Brain microvascular endothelial cell (primary cell): ENCODE measurements around the gene KMO.

Source experiments
- DNase-seq: peaks from one replicate; pipeline ENCODE4 v3.0.0-alpha.2; 2020
- H3K27ac ChIP-seq: fragments of 250-450 bp; sonication (Bioruptor Pico); 2 replicates; pipeline ENCODE4 v1.5.1; 2020; ENCODE audit warnings: mild to moderate bottlenecking, moderate library complexity
- H3K27me3 ChIP-seq: fragments of 250-450 bp; sonication (Bioruptor Pico); replicated peaks from 2 replicates; pipeline ENCODE4 v1.5.1; 2020; ENCODE audit warnings: mild to moderate bottlenecking
- H3K36me3 ChIP-seq: fragments of 250-450 bp; sonication (Bioruptor Pico); replicated peaks from 2 replicates; pipeline ENCODE4 v1.5.1; 2020; ENCODE audit warnings: mild to moderate bottlenecking
- H3K4me3 ChIP-seq: 2 replicates; pipeline ENCODE4 v1.5.1; 2011; ENCODE audit warnings: low read depth, mild to moderate bottlenecking, control low read depth, low read length, moderate library complexity
- in situ Hi-C: cut with HindIII; loops from 2 replicates; pipeline ENCODE4 v1.10.0; 2017; ENCODE audit warnings: low sequenced_read_pairs, low pct_ligation_motif_present
- TF ChIP-seq, protein P1 (sequence below): IDR thresholded peaks from 2 replicates; pipeline ENCODE4 v1.5.1; 2011; ENCODE audit warnings: low read depth, mild to moderate bottlenecking, moderate library complexity, low read length, control low read depth, inconsistent platforms; ENCODE audit errors: missing control alignments

KMO gene

DNA sequence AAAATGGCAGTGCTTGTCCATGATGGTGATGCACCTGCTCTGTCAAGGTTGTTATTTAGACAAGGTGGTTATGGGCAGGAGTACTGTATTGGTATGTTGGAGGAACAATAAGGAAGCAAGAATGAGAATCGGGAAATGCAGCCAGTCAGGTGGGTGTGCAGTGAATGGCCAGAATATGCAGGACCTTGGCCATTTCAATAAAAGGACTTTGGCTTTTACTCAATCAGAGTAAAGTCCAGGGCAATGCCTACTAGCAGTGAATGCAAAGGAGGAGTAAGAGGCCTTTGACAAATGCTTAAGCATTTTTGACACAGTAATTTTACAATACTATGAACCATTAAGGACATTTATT is 110.4 kb downstream of the KMO start:
- TF ChIP-seq, protein P1, sequence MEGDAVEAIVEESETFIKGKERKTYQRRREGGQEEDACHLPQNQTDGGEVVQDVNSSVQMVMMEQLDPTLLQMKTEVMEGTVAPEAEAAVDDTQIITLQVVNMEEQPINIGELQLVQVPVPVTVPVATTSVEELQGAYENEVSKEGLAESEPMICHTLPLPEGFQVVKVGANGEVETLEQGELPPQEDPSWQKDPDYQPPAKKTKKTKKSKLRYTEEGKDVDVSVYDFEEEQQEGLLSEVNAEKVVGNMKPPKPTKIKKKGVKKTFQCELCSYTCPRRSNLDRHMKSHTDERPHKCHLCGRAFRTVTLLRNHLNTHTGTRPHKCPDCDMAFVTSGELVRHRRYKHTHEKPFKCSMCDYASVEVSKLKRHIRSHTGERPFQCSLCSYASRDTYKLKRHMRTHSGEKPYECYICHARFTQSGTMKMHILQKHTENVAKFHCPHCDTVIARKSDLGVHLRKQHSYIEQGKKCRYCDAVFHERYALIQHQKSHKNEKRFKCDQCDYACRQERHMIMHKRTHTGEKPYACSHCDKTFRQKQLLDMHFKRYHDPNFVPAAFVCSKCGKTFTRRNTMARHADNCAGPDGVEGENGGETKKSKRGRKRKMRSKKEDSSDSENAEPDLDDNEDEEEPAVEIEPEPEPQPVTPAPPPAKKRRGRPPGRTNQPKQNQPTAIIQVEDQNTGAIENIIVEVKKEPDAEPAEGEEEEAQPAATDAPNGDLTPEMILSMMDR = no peak
- Histone ChIP-seq H3K27ac (no peak overlapping the region), H3K4me3 (no peak overlapping the region), H3K27me3 (no peaks in the 10 kb centered on the region), H3K36me3 (peaks cover 2% of the 10 kb centered on the region)
- in situ Hi-C loops = no loop called here
- DNase-seq = no peak

DNA sequence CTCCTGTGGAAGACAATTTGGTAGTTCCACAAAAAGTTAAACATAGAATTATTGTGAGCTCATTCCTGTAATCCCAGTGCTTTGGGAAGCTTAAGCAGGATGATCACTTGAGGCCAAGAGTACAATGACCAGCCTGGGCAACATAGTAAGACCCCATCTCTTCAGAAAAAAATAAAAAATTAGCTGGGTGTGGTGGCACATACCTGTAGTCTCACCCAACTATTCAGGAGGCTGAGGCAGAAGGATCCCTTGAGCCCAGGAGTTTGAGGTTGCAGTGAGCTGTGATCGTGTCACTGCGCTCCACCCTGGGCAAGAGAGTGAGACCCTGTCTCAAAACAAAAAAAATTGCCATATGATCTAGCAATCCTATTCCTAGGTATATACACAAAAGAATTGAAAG is 112.1 kb downstream of the KMO start:
- TF ChIP-seq, protein P1 = no peak
- no peak overlapping the region for H3K4me3 ChIP-seq
- in situ Hi-C loops = no loop called here
- DNase-seq = no peak
- H3K27ac ChIP-seq = no peak overlapping the region
- no peaks in the 10 kb centered on the region for H3K27me3 ChIP-seq
- peaks cover 2% of the 10 kb centered on the region for H3K36me3 ChIP-seq

DNA sequence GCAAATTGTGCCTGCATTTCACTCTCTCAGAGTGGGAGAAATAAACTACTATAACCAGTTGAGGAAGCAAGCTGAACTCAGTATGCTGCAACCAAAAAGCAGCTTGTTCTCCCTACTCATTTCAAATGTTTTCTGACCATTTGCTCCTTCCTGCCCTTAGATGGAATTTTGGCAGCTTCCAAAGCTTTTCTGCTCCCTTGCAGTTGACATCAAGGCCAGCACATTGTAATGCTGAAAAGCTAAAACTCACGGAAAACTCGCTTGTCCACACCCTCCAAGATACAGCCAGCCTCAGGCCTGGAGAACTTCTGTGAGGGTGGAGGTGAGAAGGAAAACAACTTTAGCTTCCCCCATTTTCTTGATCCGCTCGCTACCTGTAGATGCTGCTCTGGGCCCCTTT is 113.0 kb downstream of the KMO start:
- DNase-seq = no peak
- no peaks in the 10 kb centered on the region for H3K27me3 ChIP-seq
- H3K4me3 ChIP-seq = no peak overlapping the region
- in situ Hi-C loops = no loop called here
- no peaks in the 10 kb centered on the region for H3K36me3 ChIP-seq
- TF ChIP-seq, protein P1 = no peak
- H3K27ac ChIP-seq = no peak overlapping the region
